OCI-M1 (cell line): ENCODE measurements around the gene GPC5.

Experiments used
- DNase-seq: peaks from one replicate; lab custom pipeline; 2025; lab: John Stamatoyannopoulos, UW

Gene GPC5

GRCh38 chr13:91978571-91978970 lies 580.1 kb downstream of the GPC5 start:
- DNase-seq: no peak

- no peak for DNase-seq
Observed at GRCh38 chr13:91986761-91987483, 588.5 kb downstream of the GPC5 start.

- no peak for DNase-seq
Observed at GRCh38 chr13:91988331-91988730, 589.9 kb downstream of the GPC5 start.

- DNase-seq: no peak
Observed at GRCh38 chr13:92012787-92013186, 614.4 kb downstream of the GPC5 start.

- no peak for DNase-seq
Observed at GRCh38 chr13:92017737-92018136, 619.3 kb downstream of the GPC5 start.

GRCh38 chr13:92028695-92029094 lies 630.3 kb downstream of the GPC5 start:
- no peak for DNase-seq

GRCh38 chr13:92029641-92030040 lies 631.2 kb downstream of the GPC5 start:
- no peak for DNase-seq

- no peak for DNase-seq
Observed at GRCh38 chr13:92038905-92039304, 640.5 kb downstream of the GPC5 start.

GRCh38 chr13:92042522-92042921 lies 644.1 kb downstream of the GPC5 start:
- no peak for DNase-seq

- no peak for DNase-seq
Observed at GRCh38 chr13:92044351-92044750, 645.9 kb downstream of the GPC5 start.

- no peak for DNase-seq
Observed at GRCh38 chr13:92054389-92054788, 656.0 kb downstream of the GPC5 start.

GRCh38 chr13:92074658-92075057 lies 676.2 kb downstream of the GPC5 start:
- DNase-seq: peak; percentile 67

- DNase-seq: peak; percentile 59
Observed at GRCh38 chr13:92097337-92097903, 699.0 kb downstream of the GPC5 start.

GRCh38 chr13:92101801-92102200 lies 703.4 kb downstream of the GPC5 start:
- no peak for DNase-seq

- no peak for DNase-seq
Observed at GRCh38 chr13:92103689-92104153, 705.3 kb downstream of the GPC5 start.

- no peak for DNase-seq
Observed at GRCh38 chr13:92122186-92122853, 723.9 kb downstream of the GPC5 start.

GRCh38 chr13:92126399-92126798 lies 728.0 kb downstream of the GPC5 start:
- no peak for DNase-seq

GRCh38 chr13:92135509-92135908 lies 737.1 kb downstream of the GPC5 start:
- no peak for DNase-seq

GRCh38 chr13:92136449-92137155 lies 738.2 kb downstream of the GPC5 start:
- DNase-seq: no peak

- peak; percentile 54 for DNase-seq
Observed at GRCh38 chr13:92137520-92137919, 739.1 kb downstream of the GPC5 start.

GRCh38 chr13:92143766-92144165 lies 745.3 kb downstream of the GPC5 start:
- peak; percentile 67 for DNase-seq

GRCh38 chr13:92150606-92151005 lies 752.2 kb downstream of the GPC5 start:
- DNase-seq: peak; percentile 71

GRCh38 chr13:92158346-92158745 lies 759.9 kb downstream of the GPC5 start:
- peak; percentile 86 for DNase-seq
